Breast epithelium (tissue), 3 donors: Measurements from ENCODE around the gene ASAP2.

Experiments used
- POLR2A ChIP-seq: fragments of 450-650 bp; IDR thresholded peaks from one replicate; pipeline ENCODE4 v1.6.1; 2016; ENCODE audit warnings: antibody characterized with exemption, mild to moderate bottlenecking, moderate library complexity
- POLR2AphosphoS5 ChIP-seq, 3 donors: sonication (generic); formaldehyde crosslinking; IDR thresholded peaks; one replicate each; pipeline ENCODE4 v1.6.1; 2017; ENCODE audit warnings: antibody characterized with exemption in 3 of 3

GRCh38 chr2:9291331-9291730 is 84.7 kb downstream of the ASAP2 start:
- TF ChIP-seq POLR2A (no peak), POLR2AphosphoS5 (IDR thresholded peaks at IDR 0.05) (no peak)
